ENCODE results near the gene THAP7.
"Not testable (repeated sequence)": the region's sequence is repeated elsewhere in the genome, so short reads cannot be mapped to it uniquely, and the experiment has no call there.

Gene THAP7

DNA sequence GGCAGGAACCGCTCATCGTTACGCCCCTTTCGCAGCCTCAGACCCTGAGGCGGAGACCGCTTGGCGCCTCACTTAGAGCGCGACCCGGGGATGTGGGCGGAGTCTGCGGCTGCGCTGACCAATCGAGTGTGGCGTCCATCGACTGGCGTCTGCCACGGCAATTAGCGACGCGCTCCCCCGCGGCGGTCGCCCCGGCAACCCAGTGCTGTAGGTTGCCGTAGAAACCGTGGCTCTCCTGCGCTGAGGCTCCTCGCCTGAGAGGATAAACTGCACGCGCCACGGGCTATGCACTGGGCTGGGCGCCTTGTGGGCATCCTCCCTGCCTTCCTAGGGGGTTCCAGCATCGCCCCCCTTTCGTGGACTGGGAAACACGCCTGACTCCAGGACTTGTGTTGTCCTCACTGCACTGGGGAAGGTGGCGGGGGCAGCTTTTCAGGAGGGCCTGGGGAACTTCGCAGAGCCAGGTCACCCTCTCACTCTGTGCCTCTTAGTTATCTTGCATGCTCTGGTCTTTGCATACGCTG is 12.3 kb upstream of the THAP7 start:
- DNase-seq, result peak; percentile 98
- H3K36me3 Mint-ChIP-seq (ENCODE audit: low read depth), result peaks cover 5% of the 10 kb centered on the region
- H3K4me1 Mint-ChIP-seq, result peaks cover 73% of the 10 kb centered on the region
- H3K4me3 Mint-ChIP-seq, result peak overlapping the region; percentile 90
- H3K9me3 Mint-ChIP-seq, result no peaks in the 10 kb centered on the region
- TF ChIP-seq, protein P1, sequence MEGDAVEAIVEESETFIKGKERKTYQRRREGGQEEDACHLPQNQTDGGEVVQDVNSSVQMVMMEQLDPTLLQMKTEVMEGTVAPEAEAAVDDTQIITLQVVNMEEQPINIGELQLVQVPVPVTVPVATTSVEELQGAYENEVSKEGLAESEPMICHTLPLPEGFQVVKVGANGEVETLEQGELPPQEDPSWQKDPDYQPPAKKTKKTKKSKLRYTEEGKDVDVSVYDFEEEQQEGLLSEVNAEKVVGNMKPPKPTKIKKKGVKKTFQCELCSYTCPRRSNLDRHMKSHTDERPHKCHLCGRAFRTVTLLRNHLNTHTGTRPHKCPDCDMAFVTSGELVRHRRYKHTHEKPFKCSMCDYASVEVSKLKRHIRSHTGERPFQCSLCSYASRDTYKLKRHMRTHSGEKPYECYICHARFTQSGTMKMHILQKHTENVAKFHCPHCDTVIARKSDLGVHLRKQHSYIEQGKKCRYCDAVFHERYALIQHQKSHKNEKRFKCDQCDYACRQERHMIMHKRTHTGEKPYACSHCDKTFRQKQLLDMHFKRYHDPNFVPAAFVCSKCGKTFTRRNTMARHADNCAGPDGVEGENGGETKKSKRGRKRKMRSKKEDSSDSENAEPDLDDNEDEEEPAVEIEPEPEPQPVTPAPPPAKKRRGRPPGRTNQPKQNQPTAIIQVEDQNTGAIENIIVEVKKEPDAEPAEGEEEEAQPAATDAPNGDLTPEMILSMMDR (IDR thresholded peaks at IDR 0.05), result no peak
- peak overlapping the region; percentile 100 for H3K27ac Mint-ChIP-seq
- H3K27me3 Mint-ChIP-seq (ENCODE audit: low read depth, poor library complexity), result peaks cover 14% of the 10 kb centered on the region

DNA sequence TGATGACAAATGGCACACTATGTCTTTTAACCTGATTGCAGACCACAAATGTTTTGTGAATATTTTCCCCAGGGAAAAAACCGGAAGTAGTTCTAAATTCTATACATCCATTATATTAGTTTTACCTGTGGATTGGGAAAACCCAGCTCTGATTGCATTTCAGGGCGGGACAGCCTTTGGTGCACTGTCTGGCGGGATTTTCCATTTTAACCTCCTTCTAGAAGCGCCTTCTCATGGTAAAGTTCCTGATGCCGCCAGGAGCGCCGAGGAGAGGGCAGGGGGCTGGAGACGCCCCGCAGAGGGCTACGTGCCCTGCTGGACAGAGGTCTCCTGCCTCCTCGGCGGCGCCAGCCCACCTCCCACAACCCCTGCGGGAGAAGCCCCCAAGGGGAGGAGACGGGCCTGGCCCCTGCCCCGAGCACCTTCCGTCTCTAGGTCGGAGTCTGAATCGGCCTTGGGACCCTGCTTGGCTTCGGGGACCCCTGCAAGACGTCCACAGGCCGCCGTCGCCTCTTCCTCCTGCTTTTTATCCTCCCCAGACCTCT is 11.8 kb upstream of the THAP7 start:
- peaks cover 74% of the 10 kb centered on the region for H3K4me1 Mint-ChIP-seq
- H3K9me3 Mint-ChIP-seq, result no peaks in the 10 kb centered on the region
- H3K36me3 Mint-ChIP-seq (ENCODE audit: low read depth), result peaks cover 8% of the 10 kb centered on the region
- H3K27ac Mint-ChIP-seq, result peak overlapping the region; percentile 100
- H3K4me3 Mint-ChIP-seq, result peak overlapping the region; percentile 90
- no peak for DNase-seq
- H3K27me3 Mint-ChIP-seq (ENCODE audit: low read depth, poor library complexity), result peaks cover 14% of the 10 kb centered on the region
- TF ChIP-seq, protein P1 (IDR thresholded peaks at IDR 0.05), result no peak

DNA sequence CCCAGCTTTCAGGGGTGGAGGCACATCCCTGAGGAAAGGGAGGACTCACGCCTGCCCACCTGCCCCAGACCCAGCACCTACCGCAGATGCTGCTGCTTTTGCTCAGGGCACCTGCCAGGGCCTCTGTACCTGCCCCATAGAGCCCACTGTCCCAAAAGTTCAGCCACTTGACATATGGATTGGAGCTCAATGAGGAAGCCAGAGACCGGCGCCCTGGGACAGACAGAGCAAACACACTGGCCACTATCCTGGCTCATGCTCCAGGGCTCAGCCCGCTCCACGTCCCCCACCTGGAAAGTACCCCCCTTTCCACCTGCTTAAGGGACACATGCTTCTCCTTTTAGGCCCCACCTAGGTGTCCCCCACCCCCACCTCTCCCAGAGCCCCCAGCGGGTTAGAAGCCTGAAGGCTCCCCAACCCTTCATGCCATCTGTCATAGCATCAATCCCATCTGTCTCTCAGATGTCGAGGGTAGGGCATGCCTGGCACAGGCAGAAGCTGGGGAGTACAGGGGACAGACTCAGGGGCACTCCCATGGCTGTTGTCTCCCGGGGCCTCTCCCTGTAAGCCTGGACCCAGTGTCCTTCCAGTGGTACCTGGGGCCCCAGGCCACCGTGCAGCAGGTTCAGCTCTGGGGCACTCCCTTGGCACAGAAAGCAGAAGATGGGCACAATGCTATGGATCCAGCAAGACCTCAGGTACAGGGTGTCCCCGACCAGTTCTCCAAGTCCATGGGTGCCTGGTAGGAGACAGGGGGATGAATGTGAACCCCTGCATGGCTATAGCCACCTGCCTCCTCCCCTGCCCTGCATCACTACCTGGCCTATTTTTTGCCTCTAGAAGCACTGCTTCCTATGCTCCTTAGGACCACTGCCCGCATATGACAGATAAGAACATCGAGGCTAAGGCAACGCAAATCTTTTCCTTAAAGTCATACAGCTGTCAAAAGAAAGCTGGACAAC is 10.8 kb upstream of the THAP7 start:
- Mint-ChIP-seq H3K9me3 (no peaks in the 10 kb centered on the region), H3K27me3 (ENCODE audit: low read depth, poor library complexity) (peaks cover 7% of the 10 kb centered on the region), H3K4me3 (peak overlapping the region; percentile 90), H3K36me3 (ENCODE audit: low read depth) (peaks cover 14% of the 10 kb centered on the region), H3K4me1 (peaks cover 69% of the 10 kb centered on the region), H3K27ac (no peak overlapping the region)
- DNase-seq, result no peak
- TF ChIP-seq, protein P1 (IDR thresholded peaks at IDR 0.05), result no peak

- TF ChIP-seq, protein P1 (IDR thresholded peaks at IDR 0.05), result no peak
- no peak for DNase-seq
- Mint-ChIP-seq H3K36me3 (ENCODE audit: low read depth) (peaks cover 19% of the 10 kb centered on the region), H3K4me3 (no peak overlapping the region), H3K9me3 (no peaks in the 10 kb centered on the region), H3K4me1 (peaks cover 60% of the 10 kb centered on the region), H3K27me3 (ENCODE audit: low read depth, poor library complexity) (peaks cover 2% of the 10 kb centered on the region), H3K27ac (no peak overlapping the region)
Measured at GRCh38 chr22:21010426-21011113, 8.7 kb upstream of the THAP7 start.

DNA sequence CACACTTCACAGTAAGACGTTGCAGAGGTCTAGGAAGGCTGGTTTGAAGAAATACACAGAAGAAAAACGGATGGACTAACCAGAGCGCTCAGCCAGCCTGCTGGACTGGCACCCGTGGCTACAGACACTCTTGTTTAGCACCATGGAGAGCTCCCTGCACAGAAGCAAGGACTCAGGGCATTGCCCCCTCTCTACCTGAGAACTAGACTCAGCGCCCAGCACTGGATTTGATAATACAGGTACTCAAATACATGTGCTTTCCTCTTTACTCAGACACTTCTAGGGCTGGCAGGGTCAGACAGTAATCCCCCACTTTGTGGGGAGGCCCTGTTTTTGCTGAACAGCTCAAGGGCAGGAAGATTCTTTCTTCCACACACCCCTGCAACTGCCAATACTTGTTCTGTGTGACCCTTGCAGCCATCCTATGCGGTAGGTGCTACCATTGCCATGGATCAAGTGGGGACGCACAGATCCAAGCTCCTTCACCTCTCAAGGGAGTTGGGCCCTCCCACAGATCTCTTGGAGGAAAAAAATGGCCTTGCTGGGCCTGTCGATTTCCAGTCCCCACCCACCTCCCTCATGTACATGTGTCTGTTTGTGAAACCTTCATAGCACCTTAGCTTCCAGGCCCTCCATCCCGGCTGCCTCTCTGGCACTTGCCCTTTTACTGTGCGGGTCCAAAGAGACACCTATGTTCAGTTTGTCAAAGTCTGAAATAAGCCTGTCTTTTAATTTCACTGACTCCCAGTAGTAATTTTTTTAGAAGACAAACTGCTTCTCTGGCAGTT is 7.9 kb upstream of the THAP7 start:
- TF ChIP-seq, protein P1 (IDR thresholded peaks at IDR 0.05), result no peak
- Mint-ChIP-seq H3K27ac (no peak overlapping the region), H3K36me3 (ENCODE audit: low read depth) (peaks cover 19% of the 10 kb centered on the region), H3K27me3 (ENCODE audit: low read depth, poor library complexity) (peaks cover 2% of the 10 kb centered on the region), H3K4me3 (no peak overlapping the region), H3K9me3 (no peaks in the 10 kb centered on the region), H3K4me1 (peaks cover 52% of the 10 kb centered on the region)
- peak; percentile 75 for DNase-seq

- not testable (repeated sequence) for H3K27ac Mint-ChIP-seq; H3K4me3 Mint-ChIP-seq; H3K27me3 Mint-ChIP-seq (ENCODE audit: low read depth, poor library complexity); H3K9me3 Mint-ChIP-seq; DNase-seq
- H3K36me3 Mint-ChIP-seq (ENCODE audit: low read depth), result peaks cover 19% of the 10 kb centered on the region
- peaks cover 46% of the 10 kb centered on the region for H3K4me1 Mint-ChIP-seq
Measured at GRCh38 chr22:21009208-21009607, 7.3 kb upstream of the THAP7 start.
